M059J (cell line): ENCODE results near the gene CRB3. TPM values are rescaled to one million over a fixed set of nuclear protein-coding genes. Genes with fewer than 3 reads are reported as not detected.

Experiments
- DNase-seq: peaks from one replicate; pipeline ENCODE4 v3.0.0-alpha.2; 2012; ENCODE audit warnings: low read depth
- total RNA-seq: library from RNA; depleted of rRNA; stranded (reverse); fragments of >200 nt; shearing (Covaris generic); gene quantifications from 2 replicates; pipeline ENCODE4 v1.2.3, GENCODE V29; 2014

CRB3 gene
- total RNA-seq, 1 experiment from 2014 or later, result 0.34 TPM

DNA sequence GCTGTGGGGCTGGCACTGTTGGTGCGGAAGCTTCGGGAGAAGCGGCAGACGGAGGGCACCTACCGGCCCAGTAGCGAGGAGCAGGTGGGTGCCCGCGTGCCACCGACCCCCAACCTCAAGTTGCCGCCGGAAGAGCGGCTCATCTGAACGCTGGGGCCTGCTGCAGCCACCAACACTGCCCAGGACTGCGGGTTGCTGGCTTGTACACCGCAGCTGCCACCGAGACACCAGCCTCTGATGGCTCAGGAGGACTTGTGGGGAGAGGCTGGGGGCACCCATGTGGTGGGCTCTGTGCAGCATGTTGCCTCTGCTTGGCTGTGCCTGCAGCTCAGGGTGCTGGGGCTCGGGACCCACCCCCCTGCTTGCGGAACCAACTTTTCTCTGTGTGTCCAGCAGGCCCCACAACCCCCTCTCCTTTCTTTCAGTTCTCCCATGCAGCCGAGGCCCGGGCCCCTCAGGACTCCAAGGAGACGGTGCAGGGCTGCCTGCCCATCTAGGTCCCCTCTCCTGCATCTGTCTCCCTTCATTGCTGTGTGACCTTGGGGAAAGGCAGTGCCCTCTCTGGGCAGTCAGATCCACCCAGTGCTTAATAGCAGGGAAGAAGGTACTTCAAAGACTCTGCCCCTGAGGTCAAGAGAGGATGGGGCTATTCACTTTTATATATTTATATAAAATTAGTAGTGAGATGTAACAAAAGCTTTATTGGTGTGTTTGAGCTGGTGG lies 2.6 kb downstream of the CRB3 start:
- DNase-seq, result no peak

DNA sequence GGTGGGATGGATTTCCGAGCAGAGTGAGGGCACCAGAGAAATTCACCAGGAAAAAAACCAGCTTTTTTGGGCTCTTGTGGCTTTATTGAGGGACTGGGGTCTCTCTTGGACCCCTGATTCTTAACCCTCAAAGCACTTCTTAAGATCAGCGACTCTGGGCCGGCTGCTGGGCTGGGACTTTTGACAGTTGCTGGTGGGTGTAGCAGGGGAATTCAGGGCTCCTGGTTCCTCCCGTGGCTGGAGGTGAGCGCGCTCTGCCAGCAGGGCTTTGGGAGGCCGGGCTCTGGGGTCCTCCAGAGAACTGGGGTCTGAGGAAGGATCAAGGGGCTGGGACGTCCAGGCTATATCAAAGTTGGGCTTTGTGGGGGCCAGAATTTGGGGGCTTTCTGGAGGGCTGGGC lies 3.3 kb downstream of the CRB3 start:
- no peak for DNase-seq

DNA sequence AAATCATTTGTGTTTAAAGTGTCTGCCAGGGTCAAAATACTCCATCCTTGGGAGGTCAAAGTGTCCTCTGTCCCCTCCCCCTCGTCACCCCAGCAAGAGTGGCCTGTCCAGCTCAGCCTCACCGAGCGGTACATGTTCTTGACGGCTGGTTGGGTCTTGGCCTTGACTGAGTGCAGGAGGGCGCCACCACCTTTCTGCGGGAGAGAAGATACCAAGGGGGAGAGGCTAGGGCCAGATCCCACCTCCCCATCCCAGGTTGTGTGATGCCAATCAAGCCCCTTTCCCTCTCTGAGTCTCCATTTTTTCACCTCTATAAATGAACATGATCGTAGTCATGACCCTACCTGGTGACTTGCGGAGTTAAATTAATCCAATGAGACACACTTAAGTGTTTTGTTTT lies 6.1 kb downstream of the CRB3 start:
- DNase-seq, result no peak

DNA sequence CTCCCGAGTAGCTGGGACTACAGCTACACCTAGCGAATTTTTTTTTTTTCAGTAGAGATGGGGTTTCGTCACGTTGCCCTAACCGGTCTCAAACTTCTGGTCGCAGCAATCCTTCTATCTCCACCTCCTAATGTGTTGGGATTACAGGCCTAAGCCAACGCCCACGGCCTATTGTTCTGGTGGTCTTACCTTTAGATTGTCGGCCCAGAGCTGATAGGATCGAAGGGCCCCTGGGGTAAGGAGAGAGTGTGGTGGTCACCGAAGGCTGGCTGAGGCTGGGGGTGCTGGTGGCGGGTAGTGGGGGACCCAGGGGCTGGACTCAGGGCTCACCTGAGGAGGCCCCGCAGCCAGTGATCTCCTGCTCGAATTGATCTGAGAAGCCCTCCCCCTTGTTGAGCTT lies 7.0 kb downstream of the CRB3 start:
- DNase-seq, result no peak

DNA sequence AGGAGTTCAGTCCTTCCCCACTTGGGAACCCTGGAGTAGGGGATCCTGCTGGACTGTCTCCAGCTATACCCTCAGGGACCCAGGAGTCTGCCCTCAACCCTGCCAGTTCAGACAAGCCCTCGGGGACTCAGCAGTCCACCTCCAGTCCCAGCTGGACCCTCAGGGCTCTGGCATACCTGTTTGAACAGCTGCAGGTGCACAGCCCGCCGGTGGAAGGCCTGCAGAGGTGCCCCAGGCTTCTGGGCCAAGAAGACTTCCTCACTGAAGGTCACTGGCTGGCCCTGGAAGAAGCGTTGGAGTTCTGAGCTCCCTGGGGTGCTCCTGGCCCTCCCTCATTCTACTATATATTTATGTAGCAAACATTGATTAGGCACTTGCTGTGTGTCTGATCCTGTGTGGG lies 8.6 kb downstream of the CRB3 start:
- no peak for DNase-seq

DNA sequence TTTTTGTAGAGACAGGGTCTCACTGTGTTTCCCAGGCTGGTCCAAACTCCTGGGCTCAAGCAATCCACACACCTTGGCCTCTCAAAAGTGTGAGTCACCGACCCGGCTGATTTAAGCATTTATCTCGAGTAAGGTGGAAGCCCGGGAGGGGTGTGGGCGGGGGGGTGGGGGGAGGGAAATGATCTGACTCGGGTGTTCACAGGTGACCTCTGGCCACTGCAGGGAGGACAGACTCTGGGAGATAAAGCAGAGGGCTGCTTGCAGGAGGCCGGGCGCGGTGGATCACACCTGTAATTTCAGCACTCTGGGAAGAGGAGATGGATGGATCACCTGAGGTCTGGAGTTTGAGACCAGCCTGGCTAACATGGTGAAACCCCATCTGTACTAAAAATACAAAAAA lies 9.6 kb downstream of the CRB3 start:
- DNase-seq, result no peak

DNA sequence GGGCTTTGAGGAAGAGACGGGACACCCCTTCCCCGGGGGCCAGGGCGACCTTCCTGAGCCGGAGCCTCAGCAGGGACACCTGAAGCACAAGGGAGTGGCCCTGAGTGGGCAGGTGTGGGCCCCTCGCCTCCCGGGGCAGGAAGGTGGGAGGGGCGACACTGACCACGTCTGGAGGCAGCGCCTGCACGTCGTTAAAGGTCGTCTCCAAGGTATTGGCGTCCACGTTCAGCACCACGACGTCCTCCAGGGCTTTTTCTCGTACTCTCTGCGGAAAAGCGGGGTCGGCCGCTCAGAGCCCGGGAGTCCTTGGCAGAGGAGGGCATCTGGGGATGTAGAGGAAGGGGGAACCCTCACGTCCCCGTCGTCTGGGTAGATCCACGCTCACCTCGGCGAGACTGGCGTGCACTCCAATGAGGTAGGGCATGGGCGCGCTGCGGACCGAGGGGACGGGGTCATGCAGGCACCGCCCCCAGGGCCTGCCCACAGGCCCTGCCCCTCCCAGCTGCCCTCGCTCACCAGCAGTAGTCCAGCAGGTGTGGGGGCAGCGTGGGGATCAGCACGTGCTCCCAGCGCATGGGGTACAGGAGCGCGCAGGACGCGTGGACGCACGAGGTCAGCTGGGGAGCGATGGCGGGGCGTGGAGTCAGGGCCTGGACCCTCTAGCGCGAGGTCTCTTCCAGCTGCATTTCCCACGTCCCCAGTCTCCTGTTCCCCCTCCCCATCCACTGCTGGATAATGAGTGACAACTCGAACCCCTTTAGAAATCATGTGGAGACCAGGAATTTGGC lies 11.4 kb downstream of the CRB3 start:
- no peak for DNase-seq

DNA sequence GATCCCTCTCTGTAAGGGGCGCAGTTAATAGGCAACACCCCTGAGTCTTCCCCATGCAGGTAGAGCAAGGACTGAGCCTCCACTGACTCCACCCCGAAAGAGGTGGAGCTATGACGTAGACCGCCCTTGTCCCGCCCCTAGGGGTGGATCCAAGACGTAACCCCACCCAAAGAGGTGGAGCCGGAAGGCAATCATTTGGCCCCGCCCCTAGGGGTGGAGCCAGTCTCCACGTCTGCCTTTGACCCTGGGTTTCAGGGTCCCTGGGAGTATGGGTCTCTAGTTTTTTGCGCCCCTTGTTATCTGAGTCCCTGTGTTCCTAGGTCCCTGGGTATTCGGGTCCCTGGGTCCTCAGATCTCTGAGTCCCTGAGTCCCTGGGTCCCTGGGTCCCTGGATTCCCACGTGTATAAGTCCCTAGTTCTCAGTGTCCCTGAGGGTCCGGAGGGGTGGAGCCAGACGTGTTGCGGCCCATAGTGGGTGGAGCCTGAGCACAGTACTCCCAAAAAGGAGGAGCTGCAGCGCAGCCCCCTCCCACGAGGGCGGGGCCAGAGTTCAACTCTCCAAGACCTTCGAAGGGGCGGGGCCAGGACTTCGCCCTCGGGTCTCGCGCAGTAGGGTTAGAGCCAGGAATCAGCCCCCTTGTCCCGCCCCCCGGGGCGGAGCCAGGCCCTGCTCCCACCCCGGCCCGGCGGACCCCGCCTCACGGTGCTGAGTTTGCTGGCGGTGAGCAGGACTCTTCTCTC lies 12.3 kb downstream of the CRB3 start:
- no peak for DNase-seq

DNA sequence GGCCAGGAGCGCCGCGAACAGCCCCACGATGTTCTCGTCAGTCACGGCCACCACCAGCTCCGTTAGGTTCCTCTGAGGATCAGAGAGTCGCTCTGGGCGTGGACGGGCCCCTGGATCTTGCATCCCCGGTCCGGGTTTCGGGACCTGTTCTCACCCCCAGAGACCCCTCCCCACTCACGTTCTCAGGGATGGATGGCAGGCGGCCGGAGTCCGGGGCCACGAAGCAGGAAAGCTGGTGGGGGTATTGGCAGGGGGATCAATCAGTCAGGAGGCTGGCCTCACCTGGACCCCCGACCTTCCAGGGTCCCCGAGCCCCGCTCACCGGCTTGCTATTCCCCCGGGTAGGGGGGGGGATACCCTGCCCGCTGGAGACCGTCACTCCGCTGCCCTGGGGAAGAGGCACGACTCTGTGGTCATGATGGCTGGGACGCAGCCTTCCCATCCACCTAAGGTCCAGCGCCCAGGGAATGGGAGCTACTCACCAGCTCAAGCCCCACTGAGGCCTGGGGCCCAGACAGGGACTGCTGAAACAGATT lies 12.9 kb downstream of the CRB3 start:
- no peak for DNase-seq

DNA sequence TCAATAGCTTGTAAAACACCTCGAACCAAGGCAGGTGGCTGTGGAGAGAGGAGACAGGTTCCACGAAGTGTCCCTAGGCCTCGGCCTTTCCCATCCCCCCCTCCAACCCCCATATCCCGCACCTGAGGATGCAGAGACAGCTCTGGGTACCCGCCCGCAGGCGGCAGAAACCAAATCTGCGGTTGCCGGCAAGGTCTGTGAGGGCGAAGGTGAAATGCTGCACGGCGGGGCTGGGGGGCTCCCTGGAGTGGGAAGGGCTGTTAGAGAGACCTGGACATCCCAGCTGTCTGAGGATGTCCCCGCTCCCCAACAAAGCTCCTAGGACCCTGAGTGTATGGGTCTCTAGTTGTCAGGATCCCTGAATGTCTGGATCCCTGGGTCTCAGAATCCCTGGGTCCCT lies 14.7 kb downstream of the CRB3 start:
- DNase-seq, result no peak

DNA sequence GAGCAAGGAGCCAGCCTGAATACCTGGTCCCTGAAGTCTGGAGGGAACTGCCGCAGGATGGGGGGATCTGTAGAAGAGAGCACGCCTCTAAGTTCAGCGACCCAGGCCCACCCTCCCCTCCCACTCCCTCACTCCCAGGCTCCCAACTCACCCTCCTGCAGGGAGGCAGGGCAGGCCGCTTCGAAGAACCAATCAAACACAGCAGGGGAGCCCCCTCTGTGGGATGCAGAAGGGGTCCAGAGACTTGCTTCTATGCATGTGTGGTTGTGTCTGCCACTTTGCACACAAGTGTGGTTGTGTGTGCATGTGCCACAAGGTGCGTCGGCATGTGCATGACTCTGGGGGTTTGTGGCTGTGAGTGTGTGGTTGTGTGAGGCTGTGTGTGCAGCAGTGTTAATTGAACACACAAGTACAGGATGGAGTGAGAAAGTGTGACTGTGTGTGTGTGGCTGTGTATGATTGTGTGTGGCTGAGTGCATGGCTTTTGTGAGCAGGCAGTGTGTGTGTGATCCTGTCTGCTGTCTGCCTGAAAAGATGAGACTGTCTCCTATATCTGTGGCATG lies 15.8 kb downstream of the CRB3 start:
- DNase-seq, result no peak

DNA sequence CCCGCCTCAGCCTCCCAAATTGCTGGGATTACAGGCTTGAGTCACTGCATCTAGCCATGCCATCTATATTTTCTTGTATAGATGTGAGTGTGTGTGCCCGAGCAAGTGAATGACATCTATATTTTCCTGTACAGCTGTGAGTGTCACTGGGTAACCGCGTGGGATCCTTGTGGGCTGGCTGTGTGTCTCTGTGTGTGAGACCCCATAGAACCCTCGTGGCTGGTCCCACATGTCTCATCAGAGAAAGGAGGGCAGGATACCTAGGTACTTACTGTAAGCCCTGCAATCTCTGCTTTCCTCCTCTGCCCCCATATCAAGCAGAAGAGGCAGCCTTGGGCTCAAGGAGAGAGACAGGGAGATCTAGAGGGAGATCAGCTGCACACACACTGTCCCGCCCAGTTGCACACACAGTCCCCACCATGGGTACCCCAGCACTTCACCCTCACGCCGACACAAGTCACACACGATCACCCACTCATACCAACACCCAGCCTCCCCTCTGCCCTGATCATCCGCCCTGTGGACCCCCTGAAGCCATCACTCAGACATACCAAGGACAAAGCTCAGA lies 16.9 kb downstream of the CRB3 start:
- no peak for DNase-seq

DNA sequence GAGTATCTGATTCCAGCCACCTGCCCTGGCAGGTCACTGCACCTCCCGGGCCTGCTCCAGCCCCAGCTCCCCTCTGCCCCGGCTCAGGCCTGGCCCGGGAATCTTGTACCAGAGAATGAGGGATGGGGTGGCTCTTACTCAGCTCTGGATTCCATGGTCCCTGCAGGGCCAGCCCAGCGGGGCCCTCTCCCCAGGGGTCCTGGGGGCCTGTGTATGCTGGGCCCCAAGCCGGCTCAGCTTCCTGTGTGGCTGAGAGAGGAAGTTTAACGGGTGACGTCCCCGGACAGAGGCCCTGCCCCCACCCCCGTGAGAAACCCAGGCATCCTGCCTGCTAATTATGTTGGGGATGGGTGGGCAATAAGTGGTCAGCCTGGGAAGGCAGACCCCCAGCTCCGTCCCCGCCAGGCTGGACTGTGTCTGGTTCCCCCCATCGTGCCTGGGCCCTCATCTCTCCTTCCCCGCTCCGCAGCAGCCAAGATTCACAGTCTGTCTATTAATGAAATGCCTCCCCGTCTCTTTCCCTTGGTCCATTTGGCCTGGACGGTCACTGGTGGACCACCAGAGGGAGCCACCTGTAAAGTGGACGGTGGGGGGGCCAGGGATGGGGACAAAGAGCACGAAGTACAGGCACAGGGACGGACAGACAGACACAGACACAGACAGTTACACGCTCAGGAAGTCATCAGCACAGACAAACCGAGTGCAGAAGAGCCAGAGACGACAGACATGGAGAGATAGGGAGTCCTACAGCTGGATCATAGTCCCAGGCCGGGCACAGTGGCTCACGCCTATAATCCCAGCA lies 17.7 kb downstream of the CRB3 start, which contains the start of gene DENND1C:
TSS of gene DENND1C (minus strand) at position 247 of the 802 bp plus-strand sequence. CDS start at position 155, 92 bp downstream.
- DNase-seq, result no peak

DNA sequence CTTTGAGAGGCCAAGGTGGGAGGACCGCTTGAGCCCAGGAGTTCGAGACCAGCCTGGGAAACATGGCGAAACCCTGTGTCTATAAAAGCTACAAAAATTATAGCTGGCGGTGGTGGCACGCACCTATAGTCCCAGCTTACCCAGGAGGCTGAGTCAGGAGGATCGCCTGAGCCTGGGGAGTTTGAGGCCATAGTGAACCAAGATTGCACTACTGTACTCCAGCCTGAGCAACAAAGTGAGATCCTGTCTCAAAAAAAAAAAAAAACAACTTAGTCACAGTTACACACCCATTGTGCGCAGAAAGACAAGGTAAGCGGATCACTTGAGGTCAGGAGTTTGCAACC lies 18.2 kb downstream of the CRB3 start:
- no peak for DNase-seq

DNA sequence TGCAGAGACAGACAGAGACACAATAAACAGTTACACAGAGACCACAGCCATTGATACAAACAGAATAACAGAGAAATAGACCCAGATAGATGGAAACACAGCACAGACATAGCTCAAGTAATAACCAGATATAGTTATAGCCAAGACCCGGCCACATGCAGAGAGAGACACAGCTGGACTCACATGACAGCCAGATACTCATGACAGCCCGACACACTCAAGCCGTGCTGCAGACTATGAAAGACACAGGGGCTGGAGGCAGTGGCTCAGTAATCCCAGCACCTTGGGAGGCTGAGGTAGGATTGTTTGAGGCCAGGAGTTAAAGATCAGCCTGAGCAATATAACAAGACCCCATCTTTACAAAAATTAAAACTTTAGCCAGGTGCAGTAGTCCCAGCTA lies 19.2 kb downstream of the CRB3 start:
- no peak for DNase-seq

DNA sequence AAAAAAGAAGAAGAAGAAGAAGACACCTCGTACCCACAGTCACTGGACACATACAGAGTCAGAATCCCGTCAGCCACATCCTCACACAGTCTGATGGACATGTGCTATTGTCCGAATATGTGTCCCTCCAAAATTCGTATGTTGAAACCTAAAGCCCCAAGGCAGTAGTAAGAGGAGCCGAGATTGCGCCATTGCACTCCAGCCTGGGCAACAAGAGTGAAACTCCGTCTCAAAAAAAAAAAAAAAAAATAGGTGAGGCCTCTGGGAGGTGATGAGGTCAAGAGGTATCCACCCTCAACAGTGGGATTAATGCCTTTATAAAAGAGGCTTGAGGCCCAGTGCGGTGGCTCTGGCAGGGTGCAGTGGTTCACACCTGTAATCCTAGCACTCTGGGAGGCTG lies 20.2 kb downstream of the CRB3 start:
- DNase-seq, result no peak

DNA sequence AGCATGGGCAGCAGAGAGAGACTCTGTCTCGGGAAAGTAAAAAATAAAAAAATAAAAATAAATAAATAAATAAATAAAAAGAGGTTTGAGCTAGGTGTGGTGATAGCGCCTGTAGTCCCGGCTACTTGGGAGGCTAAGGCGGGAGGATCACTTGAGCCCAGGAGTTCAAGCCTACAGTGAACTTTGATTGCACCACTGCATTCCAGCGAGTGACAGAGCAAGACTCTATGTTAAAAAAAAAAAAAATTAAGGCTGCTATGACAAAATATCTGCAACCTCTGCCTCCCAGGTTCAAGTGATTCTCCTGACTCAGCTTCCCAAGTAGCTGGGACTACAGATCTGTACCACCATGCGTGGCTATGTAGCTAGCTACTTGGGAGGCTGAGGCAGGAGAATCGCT lies 20.8 kb downstream of the CRB3 start:
- DNase-seq, result no peak

DNA sequence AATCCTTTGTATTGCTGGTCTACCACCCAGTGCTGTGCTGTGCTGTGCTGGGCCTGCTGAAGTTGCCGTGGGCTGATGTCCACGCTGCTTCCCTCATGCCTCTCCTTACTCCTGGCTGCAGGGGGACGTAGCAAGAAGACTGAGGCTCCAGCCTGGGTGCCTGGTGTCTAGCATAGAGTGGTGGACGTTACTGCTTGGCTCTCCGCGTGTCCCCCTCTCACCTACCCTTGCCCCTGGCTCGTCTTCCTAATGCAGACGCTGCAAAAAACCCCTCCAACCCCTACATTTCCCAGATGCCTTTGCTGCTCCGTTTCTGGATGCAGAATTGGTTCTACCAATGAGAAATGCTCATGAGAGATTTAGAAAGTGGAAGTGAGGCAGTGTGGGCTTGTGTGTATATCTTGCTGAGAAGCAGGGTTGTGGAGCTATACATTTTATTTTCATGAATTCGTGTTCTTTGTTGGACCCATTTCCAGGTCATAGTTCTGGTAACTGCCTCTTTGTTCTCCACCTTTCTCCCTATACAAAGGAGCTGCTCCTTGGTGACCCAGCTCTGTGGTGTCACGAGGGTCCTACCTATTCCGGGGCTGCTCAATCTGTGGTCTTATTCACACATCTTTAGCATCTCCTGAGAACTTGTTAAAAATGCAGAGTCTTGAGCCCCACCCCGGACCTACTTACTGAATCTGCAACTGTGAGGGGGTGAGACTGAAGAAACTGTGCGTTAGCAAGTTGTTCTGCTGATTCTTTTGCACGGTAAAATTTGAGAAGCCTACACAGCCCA lies 25.4 kb downstream of the CRB3 start:
- no peak for DNase-seq

DNA sequence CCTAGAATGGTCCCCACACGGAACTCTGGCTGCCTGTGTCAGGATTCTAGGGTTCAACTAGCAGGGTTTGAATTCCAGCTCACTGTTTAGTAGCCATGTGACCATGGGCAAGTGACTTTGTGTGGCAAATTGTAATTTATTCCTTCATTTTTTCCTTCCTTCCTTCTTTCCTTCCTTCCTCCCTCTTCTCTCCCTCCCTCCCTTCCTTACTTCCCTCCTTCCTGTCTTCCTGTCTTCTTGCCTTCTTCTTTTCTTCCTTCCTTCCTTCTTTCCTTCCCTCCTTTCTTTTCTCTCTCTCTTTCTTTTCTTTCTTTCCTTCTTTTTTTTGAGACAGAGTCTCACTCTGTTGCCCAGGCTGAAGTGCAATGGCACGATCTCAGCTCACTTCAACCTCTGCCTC lies 26.1 kb downstream of the CRB3 start:
- no peak for DNase-seq
